Posterior vena cava (tissue), 2 donors: ENCODE results near the gene TXLNG. TPM values are rescaled to one million over a fixed set of nuclear protein-coding genes. Genes with fewer than 3 reads are reported as not detected.
A peak's percentile ranks its signal among the peaks of the same experiment; 100 is the strongest.
"Not testable (repeated sequence)": the region's sequence is repeated elsewhere in the genome, so short reads cannot be mapped to it uniquely, and the experiment has no call there.

Source experiments
- DNase-seq: peaks from one replicate; pipeline ENCODE4 v3.0.0-alpha.2; 2020; ENCODE audit warnings: low spot score
- intact Hi-C, 2 donors: fragments of 100-400 bp; cut with DNase I; formaldehyde crosslinking; loops; one replicate each; pipeline versions ENCODE4 v1.14.1 to v1.14.2; 2022 to 2023
- long read RNA-seq, 2 donors: library from polyadenylated mRNA; unstranded; transcript quantifications; one replicate each; pipeline ENCODE4 v2.0.0, GENCODE V29; 2020 to 2021
- total RNA-seq, 2 donors: library from RNA; stranded (reverse); fragmentation: NEBNext Ultra II Directional; extraction: Animal tissue kit (Norgen Biotek cat#: 25700); gene quantifications; one replicate each; pipeline ENCODE4 v1.2.1, GENCODE V29; 2021
- donor health status: DM: yes; HTN: yes; CAD: no.
- donor health status: DM: yes; HTN: yes; CAD: no.

Gene TXLNG
- total RNA-seq, result 1 to 10 TPM; 8.6 to 9.0 TPM
- long read RNA-seq, donor 1, partial matches to known transcripts, result 1 of 4 reads
- long read RNA-seq, donor 1, other reads (novel, unspliced or antisense), result 3 of 4 reads
- long read RNA-seq, donor 2, partial matches to known transcripts, result 21 of 25 reads
- long read RNA-seq, donor 2, other reads (novel, unspliced or antisense), result 4 of 25 reads

GRCh38 chrX:16786139-16786790 is at the start of gene TXLNG:
Gene TXLNG, plus strand, starts transcription at chrX:16786466. Its CDS starts 22 bp downstream, at chrX:16786488.
- DNase-seq, result peak; percentile 100
- intact Hi-C loops, result no loop called here

GRCh38 chrX:16737024-16737423 is 49.2 kb upstream of the TXLNG start:
- DNase-seq, result no peak
- intact Hi-C loops, result no loop called here

GRCh38 chrX:16739574-16739973 is 46.7 kb upstream of the TXLNG start:
- intact Hi-C loops, result no loop called here

DNA sequence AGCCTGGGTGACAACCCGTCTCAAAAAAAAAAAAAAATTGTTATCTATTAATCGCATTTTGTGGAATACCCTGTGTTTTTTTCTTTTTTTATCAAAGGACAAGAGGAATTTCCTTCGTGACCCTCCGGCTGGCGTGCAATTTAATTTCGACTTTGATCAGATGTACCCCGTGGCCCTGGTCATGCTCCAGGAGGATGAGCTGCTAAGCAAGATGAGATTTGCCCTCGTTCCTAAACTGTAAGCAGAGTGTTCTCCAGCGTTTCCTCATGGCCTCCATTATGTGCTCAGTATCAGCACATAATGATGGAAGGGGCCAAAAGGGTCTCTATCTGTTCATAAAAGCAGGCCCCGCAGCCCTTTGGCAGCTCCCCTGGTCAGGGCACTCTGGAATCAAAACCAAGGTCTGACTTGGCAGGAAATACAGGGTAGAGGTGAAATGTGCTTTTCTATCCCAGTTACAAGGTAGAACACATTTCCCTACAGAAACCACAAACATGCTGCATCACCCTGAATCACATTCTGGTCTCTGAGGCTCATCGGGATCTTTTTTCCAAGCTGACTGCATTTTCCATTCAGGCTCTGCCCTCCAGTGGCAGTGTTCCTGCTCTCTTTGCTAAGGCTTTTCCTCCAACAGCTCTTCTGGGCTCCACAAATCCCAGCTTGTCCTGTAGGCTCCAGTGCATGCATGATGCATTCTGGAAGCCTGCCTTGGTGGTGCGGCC is 42.5 kb upstream of the TXLNG start:
- no peak for DNase-seq
- intact Hi-C loops, result no loop called here

More at GRCh38 chrX:16739574-16739973, 46.7 kb upstream of the TXLNG start:
- no peak for DNase-seq

DNA sequence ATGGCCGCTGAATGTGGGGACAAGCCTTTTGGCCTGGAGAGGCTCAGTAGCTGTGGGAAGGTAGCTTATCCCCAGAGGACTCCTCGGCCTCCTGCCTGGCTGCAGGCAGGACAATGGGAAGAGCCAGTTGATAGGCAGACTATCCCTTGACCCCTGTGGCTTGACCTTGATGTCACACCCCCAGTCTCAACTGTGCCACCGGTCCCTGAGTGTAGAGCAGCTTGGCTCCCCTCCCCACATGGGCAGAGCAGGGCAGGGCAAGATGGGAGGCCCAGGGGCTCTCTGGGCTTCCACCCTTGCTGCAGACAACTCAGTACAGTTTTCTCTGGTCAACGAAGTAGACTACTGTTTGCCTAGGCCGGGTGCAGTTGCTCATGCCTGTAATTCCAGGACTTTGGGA is 41.2 kb upstream of the TXLNG start:
- intact Hi-C loops, result no loop called here
- DNase-seq, result no peak

DNA sequence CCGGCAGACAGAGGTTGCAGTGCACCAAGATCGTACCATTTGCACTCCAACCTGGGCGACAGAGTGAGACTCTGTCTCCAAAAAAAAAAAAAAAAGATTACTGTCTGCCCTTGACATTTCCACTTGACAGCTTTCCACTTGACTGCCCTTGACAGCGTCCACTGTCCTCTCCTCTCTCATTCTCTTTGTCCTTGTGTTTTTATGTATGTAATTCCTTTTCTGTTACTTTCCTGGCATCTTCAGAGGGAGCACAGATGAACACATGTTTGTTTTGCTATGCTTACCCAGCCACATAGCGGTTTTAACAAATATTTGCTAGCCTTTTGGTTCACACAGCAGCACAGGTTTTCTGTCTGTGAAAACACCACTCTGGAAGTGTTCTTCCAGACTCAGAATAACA is 40.6 kb upstream of the TXLNG start:
- DNase-seq, result no peak
- intact Hi-C loops, result no loop called here

GRCh38 chrX:16748425-16748824 is 37.8 kb upstream of the TXLNG start:
- DNase-seq, result no peak

DNA sequence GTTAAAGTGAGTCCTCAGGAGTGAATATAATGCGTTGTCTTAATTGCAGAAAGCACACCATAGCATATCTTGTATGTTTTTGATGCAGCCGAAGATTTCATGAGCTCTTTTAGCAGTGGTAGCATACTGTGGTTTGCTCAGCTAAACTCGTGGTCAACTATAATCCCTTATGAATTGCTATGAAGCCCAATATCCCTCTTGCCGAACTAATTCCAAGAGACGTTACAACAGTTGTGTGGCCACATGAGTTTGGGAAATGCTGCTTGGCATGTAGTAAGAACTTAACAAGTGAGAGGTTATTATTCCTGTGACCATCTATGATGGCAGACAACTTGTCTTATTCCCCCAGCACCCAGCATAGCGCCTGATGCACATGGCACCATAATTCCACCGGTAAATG is 36.1 kb upstream of the TXLNG start:
- DNase-seq, result no peak
- intact Hi-C loops, result no loop called here

More at GRCh38 chrX:16748425-16748824, 37.8 kb upstream of the TXLNG start:
- intact Hi-C loops, result no loop called here

DNA sequence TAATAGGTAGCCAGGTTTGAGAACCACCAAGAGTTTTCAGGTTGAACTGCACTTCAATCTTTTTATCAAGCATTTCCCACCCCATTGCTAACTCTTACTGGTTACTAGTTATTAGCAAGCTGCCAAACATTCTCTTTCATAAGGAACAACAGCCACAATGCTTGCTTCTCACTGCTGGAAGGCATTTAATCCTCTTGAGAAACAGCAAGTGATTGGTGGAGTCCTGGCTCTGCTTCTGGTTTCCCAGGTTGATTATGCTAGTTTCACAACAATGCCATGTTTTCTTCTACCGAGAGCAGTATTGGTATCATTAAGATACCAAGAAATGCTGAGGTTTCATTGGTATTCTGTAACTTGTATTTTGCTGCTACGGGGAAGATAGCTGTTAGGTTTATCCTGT is 32.2 kb upstream of the TXLNG start:
- intact Hi-C loops, result no loop called here
- DNase-seq, result no peak

- intact Hi-C loops, result no loop called here
- no peak for DNase-seq
These were observed 29.5 kb upstream of the TXLNG start for GRCh38 chrX:16756724-16757123.

DNA sequence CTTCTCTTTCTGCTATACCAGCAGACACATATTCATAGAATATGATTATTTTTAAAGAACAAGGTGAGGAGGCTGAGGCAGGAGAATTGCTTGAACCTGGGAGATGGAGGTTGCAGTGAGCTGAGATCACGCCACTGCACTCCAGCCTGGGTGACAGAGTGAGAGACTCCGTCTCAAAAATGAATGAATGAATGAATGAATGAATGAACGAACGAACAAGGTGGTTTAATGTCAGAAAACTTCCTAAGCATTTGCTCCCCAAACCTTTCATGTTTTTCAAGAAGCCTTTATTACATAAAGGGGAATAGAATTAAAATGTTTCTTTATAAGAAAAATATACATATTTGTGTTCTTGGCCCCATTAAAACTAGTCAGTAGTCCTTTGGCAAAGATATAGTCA is 24.8 kb upstream of the TXLNG start:
- intact Hi-C loops, DNase-seq: not testable (repeated sequence)

- intact Hi-C loops, result no loop called here
- DNase-seq, result no peak
These were observed 23.7 kb upstream of the TXLNG start for GRCh38 chrX:16762579-16762978.

- no peak for DNase-seq
- intact Hi-C loops, result no loop called here
These were observed 20.7 kb upstream of the TXLNG start for GRCh38 chrX:16765594-16765993.

GRCh38 chrX:16770970-16771482 is 15.2 kb upstream of the TXLNG start:
- DNase-seq, result no peak
- intact Hi-C loops, result loop anchor here in 1 of 2 donors (5.0 to 10.0 kb wide), 2 partner anchors 56 to 1734 kb away; partner anchors contain the start of genes CTPS2 and SYAP1

DNA sequence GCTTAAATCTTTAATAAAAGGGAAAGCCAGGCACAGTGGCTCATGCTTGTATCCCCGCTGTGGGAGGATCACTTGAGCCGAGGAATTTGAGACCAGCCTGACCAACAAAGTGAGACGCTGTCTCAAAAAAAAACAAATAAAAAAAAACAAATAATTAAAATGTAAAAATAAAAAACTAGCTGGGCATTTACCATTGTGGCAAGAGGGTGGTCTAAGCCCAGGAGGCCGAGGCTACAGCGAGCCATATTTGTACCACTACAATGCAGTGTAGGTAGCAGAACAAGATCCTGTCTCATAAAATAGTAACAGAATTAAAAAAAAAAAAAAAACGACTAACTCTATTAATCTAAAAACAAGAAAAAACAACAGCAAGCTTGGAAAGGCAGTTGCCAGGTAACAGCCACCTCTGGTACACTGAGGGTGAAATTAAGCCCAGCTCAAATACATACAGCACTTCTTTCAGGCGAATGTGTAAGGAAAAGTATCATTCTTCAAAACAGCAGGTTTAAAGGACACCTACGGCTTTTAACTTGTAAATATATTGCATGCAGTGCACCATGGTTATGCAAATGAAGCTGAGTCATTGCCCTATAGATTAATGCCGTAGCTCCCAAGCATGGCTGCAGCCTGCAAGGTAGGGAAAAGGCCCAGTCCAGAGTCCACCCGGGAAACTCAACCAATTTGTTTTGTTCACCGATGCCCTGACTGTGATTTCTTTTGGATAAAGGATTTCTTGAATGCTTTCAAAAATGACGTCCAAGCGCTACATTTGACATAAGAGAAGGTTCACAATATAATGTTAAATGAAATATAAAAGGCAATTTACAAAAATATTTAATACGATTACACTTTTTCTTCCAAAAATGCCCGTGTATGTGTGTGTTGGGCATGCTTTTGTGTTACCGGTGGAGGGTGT is 14.5 kb upstream of the TXLNG start:
- DNase-seq, result no peak
- intact Hi-C loops, result loop anchor here in 1 of 2 donors (5.0 to 10.0 kb wide), 2 partner anchors 57 to 1734 kb away; partner anchors contain the start of genes CTPS2 and SYAP1

DNA sequence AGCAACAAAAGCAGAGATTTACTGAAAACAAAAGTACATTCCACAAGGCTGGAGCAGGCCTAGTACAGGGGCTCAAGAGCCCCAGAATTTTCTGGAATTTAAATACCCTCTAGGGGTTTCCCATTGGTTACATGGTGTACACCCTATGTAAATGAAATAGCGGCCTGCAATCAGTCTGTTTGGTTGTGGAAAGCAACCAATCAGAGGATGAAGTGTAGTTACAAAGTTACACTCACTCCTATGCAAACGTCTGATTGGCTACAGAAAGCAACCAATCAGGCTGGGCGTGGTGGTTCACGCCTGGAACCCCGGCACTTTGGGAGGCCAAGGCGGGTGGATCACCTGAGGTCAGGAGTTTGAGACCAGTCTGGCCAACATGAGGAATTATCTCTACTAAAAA is 13.8 kb upstream of the TXLNG start:
- intact Hi-C loops, result loop anchor here in 1 of 2 donors (5.0 to 10.0 kb wide), 2 partner anchors 58 to 1735 kb away; partner anchors contain the start of genes CTPS2 and SYAP1
- no peak for DNase-seq

DNA sequence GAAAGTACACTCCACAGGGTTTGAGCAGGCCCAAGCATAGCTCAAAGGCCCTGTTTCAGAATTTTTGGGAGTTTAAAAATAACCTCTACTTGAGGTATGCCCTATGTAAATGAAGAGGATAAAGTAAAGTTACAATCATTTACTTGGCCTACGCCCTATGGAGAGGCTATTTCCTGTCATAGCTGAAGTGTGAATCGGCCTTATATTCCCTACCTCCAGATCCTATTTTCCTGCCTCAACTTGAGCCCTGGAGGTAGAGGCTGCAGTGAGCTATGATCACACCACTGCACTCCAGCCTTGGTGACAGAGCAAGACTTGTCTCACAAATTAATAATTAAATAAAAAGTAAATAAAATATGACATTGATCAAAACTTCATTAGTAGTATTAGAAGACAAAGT is 11.5 kb upstream of the TXLNG start:
- intact Hi-C loops, result loop anchor here in 1 of 2 donors (5.0 to 10.0 kb wide), 2 partner anchors 60 to 1737 kb away; partner anchors contain the start of genes CTPS2 and SYAP1
- DNase-seq, result no peak

GRCh38 chrX:16778545-16778944 is 7.7 kb upstream of the TXLNG start:
- DNase-seq, result no peak
- intact Hi-C loops, result loop anchor here in 1 of 2 donors (10.0 kb wide), 1 partner anchor 64 kb away; the partner anchor contains the start of genes CTPS2 and SYAP1

DNA sequence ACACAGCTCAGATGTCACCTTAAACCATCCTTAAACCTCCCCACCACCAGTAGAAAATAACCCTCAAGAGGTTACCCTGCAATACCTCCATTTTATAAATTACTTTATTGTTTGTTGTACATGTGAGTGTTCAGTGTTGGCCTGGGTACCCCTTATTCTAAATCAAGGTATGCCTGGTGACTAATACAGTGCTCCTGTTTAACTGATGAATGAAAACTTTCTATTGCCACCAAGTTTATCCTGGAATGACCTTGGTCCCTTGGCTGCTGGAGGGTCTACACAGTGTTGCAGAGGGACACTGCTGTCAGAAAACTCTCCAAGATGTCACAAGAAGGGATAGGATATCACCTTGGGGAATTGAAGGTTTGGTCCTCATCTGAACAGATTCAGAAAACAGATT is 7.3 kb upstream of the TXLNG start:
- no peak for DNase-seq
- intact Hi-C loops, result loop anchor here in 1 of 2 donors (10.0 kb wide), 1 partner anchor 64 kb away; the partner anchor contains the start of genes CTPS2 and SYAP1
